Effector memory CD8-positive, alpha-beta T cell (primary cell): ENCODE measurements around the gene NABP1.
A peak's percentile ranks its signal among the peaks of the same experiment; 100 is the strongest.

ENCODE experiments used
- ATAC-seq: fragments of 150-1000 bp; cut with Tn5 transposase; replicated peaks from 2 replicates; pipeline ENCODE4 v1.10.0; 2021; ENCODE audit warnings: mild to moderate bottlenecking, moderate library complexity
- DNase-seq, 3 experiments: peaks; one replicate each; pipeline ENCODE4 v3.0.0; 2021
- H3K27ac Mint-ChIP-seq, 2 donors: one replicate each; pipeline ENCODE4 v1.8.0; 2022; ENCODE audit warnings: mild to moderate bottlenecking in 2 of 2, mixed read lengths in 2 of 2, moderate library complexity in 2 of 2
- H3K27me3 Mint-ChIP-seq, 2 donors: one replicate each; pipeline ENCODE4 v1.8.0; 2022; ENCODE audit warnings: mixed read lengths in 2 of 2
- H3K36me3 Mint-ChIP-seq: one replicate; pipeline ENCODE4 v1.8.0; 2022; ENCODE audit warnings: mild to moderate bottlenecking, moderate library complexity, mixed read lengths; ENCODE audit not compliant: insufficient read depth
- H3K4me1 Mint-ChIP-seq, 2 donors: one replicate each; pipeline ENCODE4 v1.8.0; 2022; ENCODE audit warnings: low read depth in 2 of 2, mixed read lengths in 2 of 2
- H3K4me3 Mint-ChIP-seq, 2 donors: one replicate each; pipeline ENCODE4 v1.8.0; 2022; ENCODE audit warnings: mild to moderate bottlenecking in 2 of 2, mixed read lengths in 2 of 2, moderate library complexity in 2 of 2
- H3K9me3 Mint-ChIP-seq, 2 donors: one replicate each; pipeline ENCODE4 v1.8.0; 2022; ENCODE audit warnings: mixed read lengths in 2 of 2
- total RNA-seq, 9 experiments: gene quantifications; one replicate each; lab custom pipeline; 2026; lab: John Stamatoyannopoulos, UW

NABP1 gene, protein sequence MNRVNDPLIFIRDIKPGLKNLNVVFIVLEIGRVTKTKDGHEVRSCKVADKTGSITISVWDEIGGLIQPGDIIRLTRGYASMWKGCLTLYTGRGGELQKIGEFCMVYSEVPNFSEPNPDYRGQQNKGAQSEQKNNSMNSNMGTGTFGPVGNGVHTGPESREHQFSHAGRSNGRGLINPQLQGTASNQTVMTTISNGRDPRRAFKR
- total RNA-seq, result 75.5 to 223 (median 95.1) reads per million in 9 experiments

DNA sequence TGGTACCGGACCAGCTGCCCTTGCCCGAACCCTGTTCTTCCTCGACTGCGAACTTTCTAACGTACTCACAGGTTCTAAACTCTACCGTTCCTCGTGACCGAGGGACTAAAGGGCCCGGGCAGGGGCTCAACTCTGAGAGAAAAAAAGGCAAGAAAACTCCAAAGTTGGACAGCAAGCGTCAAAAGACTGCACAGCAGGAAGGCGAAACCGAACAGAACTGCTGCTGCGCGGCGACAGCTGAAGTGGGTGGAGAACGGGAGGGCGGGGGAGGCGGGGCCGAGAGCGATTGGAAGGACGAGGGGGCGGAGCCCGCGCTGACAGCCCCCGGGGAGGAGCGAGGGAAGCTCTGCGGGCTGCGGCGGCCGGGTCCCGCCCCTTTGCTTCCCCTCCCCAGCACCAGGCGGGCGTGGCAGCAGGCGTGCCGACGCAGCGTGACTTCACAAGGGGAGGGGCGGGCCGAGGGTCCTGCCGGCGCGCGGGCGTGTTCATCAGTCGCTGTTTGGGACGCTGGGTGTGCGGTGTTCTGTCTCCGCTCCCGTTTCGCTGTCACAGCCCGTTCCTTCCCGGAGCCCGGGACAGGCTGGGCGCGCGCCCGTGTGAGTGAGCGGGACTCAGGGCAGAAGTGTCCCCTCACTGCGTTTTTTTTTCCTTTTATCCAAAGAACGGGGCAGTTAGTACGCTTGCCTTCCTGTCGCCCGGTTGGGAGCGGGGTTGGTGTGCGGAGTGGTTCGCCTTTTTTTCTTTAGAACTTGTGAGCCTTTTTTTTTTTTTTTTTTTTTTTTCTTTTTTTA lies at the start of gene NABP1:
Gene NABP1, plus strand, starts transcription at position 491 of the 791 bp plus-strand sequence. CDS start 479 bp downstream, outside the sequence.
- ATAC-seq, result peak; percentile 84
- peaks cover 35 to 54% of the 10 kb centered on the region in 2 donors for H3K4me1 Mint-ChIP-seq
- peak; percentile 98 to 99 (median 99) for DNase-seq
- no peaks in the 10 kb centered on the region for H3K9me3 Mint-ChIP-seq
- peaks cover 66% of the 10 kb centered on the region for H3K36me3 Mint-ChIP-seq
- H3K27ac Mint-ChIP-seq, result peak within 1 kb of the TSS; percentile 97 to 99
- H3K4me3 Mint-ChIP-seq, result peak within 1 kb of the TSS; percentile 89 to 97
- no peaks in the 10 kb centered on the region for H3K27me3 Mint-ChIP-seq

DNA sequence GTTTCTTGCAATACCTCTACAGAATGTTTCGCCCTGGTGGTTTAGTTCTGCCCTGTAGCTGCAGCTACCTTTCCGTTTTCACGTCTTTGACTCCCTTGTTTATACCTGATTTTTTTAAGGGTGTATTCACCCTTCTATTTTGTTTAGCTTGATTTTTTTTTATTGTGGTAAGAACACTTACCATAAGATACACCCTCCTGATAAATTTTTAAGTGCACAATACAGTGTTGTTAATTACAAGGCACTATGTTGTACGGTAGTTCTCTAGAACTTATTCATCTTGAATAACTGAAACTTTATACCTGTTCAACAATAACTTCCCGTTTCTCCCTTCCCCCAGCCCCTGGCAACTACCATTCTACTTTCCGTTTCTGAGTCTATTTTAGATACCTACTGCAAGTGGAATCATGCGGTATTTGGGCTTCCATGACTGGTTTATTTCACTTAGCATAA lies 48.9 kb upstream of the NABP1 start:
- peaks cover 12 to 18% of the 10 kb centered on the region in 2 donors for H3K4me1 Mint-ChIP-seq
- no peak overlapping the region for H3K27ac Mint-ChIP-seq
- no peaks in the 10 kb centered on the region for H3K27me3 Mint-ChIP-seq
- no peak for DNase-seq
- ATAC-seq, result no peak
- H3K9me3 Mint-ChIP-seq, result no peaks in the 10 kb centered on the region
- no peak overlapping the region for H3K4me3 Mint-ChIP-seq
- no peaks in the 10 kb centered on the region for H3K36me3 Mint-ChIP-seq

DNA sequence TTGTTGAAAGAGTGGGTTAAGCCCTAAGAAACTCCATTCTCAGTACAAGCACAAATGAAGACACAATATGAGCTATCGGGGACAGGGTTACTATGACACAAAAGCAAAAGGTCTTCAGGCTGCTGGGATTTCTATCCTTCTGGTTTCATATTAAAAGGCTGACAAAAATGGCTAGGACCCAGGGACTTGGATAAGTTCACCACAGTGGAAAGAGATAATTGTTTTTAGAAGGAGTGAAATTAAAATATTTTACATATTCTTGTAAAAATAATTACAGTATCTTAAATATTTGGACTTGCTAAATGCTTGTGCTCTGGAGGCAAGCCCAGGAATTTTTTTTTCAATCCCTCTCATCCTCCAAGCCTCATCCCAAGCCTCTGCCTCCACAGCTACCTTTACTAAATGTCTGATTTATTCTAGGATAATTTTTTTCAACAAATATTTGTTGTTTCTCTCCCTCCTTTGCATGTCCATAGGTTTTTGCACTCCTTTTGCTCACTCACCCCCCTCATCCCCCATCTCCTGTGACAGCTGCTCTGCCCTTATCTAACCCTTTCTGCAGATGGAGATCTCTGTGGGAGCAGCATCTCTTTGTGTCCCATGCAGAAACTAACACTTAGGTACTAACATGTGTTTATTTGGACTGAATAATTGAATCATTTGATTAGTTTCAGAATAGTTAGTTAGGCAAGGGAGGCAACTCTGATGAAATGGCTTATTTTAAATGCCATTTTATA lies 47.8 kb upstream of the NABP1 start:
- H3K4me1 Mint-ChIP-seq, result peaks cover 4 to 9% of the 10 kb centered on the region in 2 donors
- H3K36me3 Mint-ChIP-seq, result no peaks in the 10 kb centered on the region
- DNase-seq, result no peak
- no peaks in the 10 kb centered on the region for H3K27me3 Mint-ChIP-seq
- no peak overlapping the region for H3K4me3 Mint-ChIP-seq
- H3K27ac Mint-ChIP-seq, result no peak overlapping the region
- ATAC-seq, result no peak
- no peaks in the 10 kb centered on the region for H3K9me3 Mint-ChIP-seq

DNA sequence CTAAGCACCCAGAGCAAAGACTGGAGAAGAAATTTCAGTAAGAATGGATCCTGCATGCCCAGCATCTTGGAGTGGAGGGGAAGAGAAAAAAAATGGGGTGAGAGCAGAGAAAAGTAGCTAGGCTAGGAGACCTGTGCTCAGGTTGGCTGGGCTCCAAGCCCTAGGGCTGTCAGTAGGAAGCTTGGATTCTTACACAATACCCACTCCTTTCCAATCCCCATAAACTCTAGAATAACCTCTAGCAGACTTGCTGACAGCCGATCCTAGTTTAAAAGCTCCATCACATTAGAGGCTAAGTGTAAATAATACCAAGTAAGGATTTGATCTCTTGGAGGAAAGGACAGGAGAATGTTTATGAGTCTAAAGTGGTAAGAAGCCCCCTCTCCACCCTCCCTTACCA lies 46.2 kb upstream of the NABP1 start:
- H3K27me3 Mint-ChIP-seq, result no peaks in the 10 kb centered on the region
- H3K4me1 Mint-ChIP-seq, result peaks cover 6 to 8% of the 10 kb centered on the region in 2 donors
- H3K4me3 Mint-ChIP-seq, result no peak overlapping the region

DNA sequence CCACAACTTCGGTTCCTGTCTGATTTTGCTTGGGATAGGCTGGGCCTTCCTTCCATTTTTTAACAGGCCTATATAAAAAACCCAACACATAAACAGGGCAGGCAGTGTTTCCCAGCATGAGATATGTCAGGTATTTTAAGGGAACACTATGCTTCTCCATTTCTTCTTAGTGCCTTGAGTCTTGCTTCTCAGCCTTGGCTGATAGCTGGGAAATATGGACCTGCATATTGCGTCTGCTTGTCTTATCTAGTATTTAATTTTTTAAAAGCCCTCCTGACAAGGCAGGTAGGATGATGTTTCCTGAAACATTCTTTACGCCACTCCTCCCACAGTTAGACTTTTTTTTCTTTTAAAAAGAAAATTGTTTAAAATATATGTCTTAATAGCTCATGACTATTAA lies 45.5 kb upstream of the NABP1 start:
- Mint-ChIP-seq H3K9me3 (no peaks in the 10 kb centered on the region), H3K4me1 (peaks cover 12 to 15% of the 10 kb centered on the region in 2 donors)

More for the DNA sequence above, 46.2 kb upstream of the NABP1 start:
- no peaks in the 10 kb centered on the region for H3K36me3 Mint-ChIP-seq
- no peaks in the 10 kb centered on the region for H3K9me3 Mint-ChIP-seq
- no peak for ATAC-seq
- H3K27ac Mint-ChIP-seq, result no peak overlapping the region
- DNase-seq, result no peak

DNA sequence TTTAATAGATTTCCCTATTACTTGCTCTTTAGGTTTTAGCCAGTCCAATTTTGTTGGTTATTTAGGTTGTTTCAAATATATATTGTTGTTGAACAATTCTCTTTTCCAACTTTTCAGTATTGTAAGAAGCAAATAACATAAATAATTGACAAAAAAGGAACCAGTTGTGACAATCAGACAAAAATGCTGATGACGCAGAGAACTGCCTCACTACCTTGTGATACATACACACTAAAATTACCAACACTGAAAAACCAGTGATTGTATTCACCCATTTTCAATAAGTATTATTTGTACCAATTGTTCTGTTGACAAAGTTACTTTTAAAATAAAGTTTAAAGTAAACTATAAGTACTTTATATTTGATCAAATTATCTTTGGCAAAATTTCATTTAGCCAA lies 43.1 kb upstream of the NABP1 start:
- no peak overlapping the region for H3K4me3 Mint-ChIP-seq
- H3K9me3 Mint-ChIP-seq, result no peaks in the 10 kb centered on the region
- H3K27ac Mint-ChIP-seq, result peak overlapping the region in 1 of 2 donors; percentile 47
- H3K27me3 Mint-ChIP-seq, result no peaks in the 10 kb centered on the region
- DNase-seq (no peak), ATAC-seq (no peak)
- peaks cover 24 to 25% of the 10 kb centered on the region in 2 donors for H3K4me1 Mint-ChIP-seq
- H3K36me3 Mint-ChIP-seq, result no peaks in the 10 kb centered on the region

More for the DNA sequence above, 45.5 kb upstream of the NABP1 start:
- ATAC-seq (no peak), DNase-seq (no peak)
- Mint-ChIP-seq H3K27me3 (no peaks in the 10 kb centered on the region), H3K4me3 (no peak overlapping the region), H3K36me3 (no peaks in the 10 kb centered on the region), H3K27ac (no peak overlapping the region)

DNA sequence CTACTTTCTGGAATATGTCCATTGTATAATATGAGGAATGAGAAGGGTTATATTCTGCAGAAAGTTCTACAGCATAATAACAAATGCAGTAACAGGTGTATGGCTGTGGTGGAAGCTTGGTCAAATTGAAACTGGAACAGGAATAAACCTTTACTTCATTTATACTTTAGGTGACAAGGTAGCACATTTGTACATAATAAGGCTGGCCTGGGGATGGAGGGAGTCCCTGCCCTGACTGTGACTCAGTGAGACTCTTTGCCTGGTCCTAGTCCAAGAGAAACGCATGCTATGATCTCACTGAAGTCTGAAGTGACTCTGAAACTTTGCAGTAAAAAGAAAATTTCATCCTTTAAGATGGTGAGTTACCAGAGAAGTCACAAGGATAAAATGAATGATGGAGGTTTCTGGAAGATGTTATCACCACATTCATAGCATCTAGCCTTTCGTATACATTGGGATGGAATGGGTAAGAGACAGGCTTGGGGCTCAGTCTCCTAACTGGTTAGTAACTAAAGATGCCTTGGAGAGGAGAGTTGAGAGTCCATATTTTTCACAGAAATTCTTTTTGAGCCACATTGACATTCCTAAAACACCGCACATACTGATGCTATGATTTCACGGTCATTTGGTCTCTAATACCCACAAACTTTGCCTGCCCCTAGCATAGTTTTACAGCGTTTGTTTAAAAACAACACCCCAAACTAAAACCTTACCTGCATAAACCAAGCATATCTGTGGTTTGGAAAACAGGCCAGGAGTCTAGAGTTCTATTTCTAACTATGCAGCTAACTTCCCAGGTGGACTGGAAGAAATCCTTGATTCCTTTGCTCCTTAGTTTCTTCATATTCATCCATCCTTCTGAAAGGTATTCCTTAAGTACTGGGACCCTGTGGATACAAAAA lies 42.4 kb upstream of the NABP1 start:
- Mint-ChIP-seq H3K9me3 (no peaks in the 10 kb centered on the region), H3K4me1 (peaks cover 26 to 29% of the 10 kb centered on the region in 2 donors), H3K27me3 (no peaks in the 10 kb centered on the region), H3K27ac (peak overlapping the region in 1 of 2 donors; percentile 47), H3K4me3 (no peak overlapping the region), H3K36me3 (no peaks in the 10 kb centered on the region)
- no peak for DNase-seq
- no peak for ATAC-seq

DNA sequence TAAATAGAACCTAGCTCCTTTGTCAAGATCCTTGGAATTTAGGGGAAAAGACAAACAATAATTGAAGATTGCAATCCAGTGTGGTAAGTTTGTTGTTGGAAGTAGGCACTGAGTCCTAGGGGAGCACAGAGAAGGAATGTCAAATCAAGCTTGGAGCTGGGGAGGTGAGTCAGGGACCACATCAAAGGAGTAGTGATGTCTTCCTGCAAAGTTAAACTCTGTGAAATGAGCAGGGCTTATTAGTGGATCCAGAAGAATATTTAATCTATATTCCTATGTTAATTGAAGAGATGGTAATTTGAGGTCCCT lies 41.7 kb upstream of the NABP1 start:
- no peak for DNase-seq
- no peak overlapping the region for H3K4me3 Mint-ChIP-seq

DNA sequence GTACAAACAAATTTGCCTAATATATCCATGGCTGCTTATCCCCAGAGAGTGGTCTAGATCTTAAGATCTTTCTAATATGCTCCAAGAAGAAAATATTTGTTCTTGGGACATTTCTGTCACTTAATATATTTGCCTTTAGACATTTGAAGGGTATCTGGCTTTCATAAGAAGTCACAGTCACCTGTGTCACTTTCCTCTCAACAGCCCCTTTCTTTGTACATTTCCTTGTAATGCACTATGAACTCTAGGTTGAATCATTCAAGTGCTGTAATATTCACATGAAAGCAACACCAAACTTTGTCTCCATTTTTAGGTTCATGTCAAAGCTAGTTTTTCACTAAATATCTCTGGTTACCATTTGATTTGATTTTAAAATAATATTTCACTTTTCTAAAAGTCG lies 41.4 kb upstream of the NABP1 start:
- H3K27me3 Mint-ChIP-seq, result no peaks in the 10 kb centered on the region
- H3K27ac Mint-ChIP-seq, result peak overlapping the region in 1 of 2 donors; percentile 95
- DNase-seq (no peak), ATAC-seq (no peak)
- no peak overlapping the region for H3K4me3 Mint-ChIP-seq
- H3K9me3 Mint-ChIP-seq, result no peaks in the 10 kb centered on the region
- H3K4me1 Mint-ChIP-seq, result peaks cover 31 to 35% of the 10 kb centered on the region in 2 donors
- H3K36me3 Mint-ChIP-seq, result no peaks in the 10 kb centered on the region

More for the DNA sequence above, 41.7 kb upstream of the NABP1 start:
- H3K4me1 Mint-ChIP-seq, result peaks cover 31 to 35% of the 10 kb centered on the region in 2 donors
- H3K27me3 Mint-ChIP-seq, result no peaks in the 10 kb centered on the region
- no peaks in the 10 kb centered on the region for H3K36me3 Mint-ChIP-seq
- H3K9me3 Mint-ChIP-seq, result no peaks in the 10 kb centered on the region
- H3K27ac Mint-ChIP-seq, result no peak overlapping the region
- ATAC-seq, result no peak

DNA sequence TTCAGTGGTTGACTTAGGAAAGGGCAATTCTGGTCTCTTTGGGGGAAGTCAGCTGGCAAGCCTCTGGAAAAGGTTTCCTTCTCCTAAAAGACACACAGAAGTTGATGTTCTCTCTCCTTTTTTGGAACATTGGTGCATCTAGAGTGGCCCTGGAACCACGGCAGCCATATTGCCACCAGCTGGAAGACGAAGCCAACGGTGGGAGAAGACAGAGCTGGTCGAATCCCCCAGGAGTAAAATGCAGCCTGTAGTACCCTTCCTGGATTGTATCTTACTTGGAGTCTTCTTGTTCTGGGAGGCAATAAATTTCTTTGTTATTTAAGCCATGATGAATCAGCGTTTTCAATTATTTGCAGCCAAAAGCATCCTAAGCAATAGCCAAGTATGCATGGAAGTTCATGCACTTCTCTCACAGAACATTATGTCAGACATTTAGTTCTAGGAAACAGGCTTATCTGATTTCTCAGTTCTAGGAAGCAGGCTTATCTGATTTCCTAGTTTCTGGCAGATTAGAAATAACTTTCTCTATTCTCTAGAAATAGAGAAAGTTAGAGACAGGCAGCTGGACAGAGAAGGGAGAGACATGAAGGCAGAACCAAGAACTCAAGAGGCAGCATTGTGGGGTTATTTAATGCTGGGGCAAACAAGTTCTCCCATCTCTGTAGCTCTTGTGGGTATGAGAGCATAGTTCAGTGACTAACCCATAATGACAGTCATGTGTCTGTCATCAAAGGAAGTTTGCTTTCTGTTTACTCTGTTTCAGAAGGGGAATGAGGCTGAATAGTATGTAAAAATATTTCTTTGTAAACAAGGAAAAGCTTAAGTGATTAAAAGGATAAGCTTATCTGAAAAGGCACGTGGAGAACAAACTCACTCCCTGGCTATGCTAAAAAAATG lies 40.5 kb upstream of the NABP1 start:
- peak; percentile 96 for ATAC-seq
- no peak for DNase-seq
- Mint-ChIP-seq H3K36me3 (no peaks in the 10 kb centered on the region), H3K27ac (peak overlapping the region; percentile 88 to 95), H3K9me3 (no peaks in the 10 kb centered on the region), H3K27me3 (no peaks in the 10 kb centered on the region), H3K4me1 (peaks cover 32 to 35% of the 10 kb centered on the region in 2 donors), H3K4me3 (peak overlapping the region; percentile 74)

DNA sequence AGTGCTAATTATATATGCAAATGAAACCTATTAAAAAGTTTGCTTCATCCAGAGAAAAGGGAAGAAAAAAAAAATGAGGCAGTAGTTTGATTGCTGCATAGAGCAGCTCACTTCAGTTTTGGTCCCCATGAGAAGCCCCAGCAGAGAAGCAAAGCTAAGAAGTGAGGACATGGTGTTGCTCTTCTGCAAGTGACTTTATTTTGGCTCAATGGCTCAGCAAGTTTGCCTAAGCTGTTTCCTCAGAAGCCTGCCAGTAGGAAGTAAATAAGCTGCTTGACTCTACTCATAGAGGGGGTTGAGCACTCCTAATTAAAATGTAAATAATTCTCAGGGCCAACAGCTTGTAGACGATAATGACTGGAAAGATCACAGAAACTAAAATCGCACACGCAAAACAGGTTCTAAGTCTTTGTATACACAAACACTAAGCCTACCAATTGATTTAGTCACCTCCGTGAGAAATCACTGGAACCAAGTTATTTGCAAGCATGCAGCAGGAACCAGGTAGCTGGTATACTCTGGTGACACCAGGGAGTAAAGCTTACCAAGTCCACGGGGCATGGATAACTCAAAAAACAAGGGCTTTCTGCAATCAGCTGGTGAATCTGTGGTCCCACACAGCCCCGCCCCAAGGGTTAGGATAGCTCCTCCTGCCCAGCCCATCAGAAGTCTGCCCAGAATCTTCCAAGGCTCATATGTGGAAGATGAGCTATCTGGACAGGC lies 39.7 kb upstream of the NABP1 start:
- H3K4me1 Mint-ChIP-seq, result peaks cover 33 to 35% of the 10 kb centered on the region in 2 donors
- ATAC-seq (peak; percentile 22), DNase-seq (no peak)
- H3K27me3 Mint-ChIP-seq, result no peaks in the 10 kb centered on the region
- H3K36me3 Mint-ChIP-seq, result no peaks in the 10 kb centered on the region
- peak overlapping the region; percentile 74 for H3K4me3 Mint-ChIP-seq
- H3K27ac Mint-ChIP-seq, result peak overlapping the region; percentile 88 to 95
- H3K9me3 Mint-ChIP-seq, result no peaks in the 10 kb centered on the region
